ENCODE results near the gene MAPT. TPM values are rescaled to one million over a fixed set of nuclear protein-coding genes. Genes with fewer than 3 reads are reported as not detected.
A peak's percentile ranks its signal among the peaks of the same experiment; 100 is the strongest.

The MAPT gene
- total and polyA plus RNA-seq, 2 of the 13 experiments (the other 11 are each of a cell fraction or from before 2014, with no cell fraction given): 2.1 to 2.8 TPM

GRCh38 chr17:46003907-46004748, 109.8 kb downstream of the MAPT start (continued):
- TF ChIP-seq ZBTB43 (CRISPR knock-in tag; conservative IDR thresholded peaks at IDR 0.05) (peak; percentile 53), FOXA3 (CRISPR knock-in tag; IDR thresholded peaks at IDR 0.05) (0 out of 2 replicates have a peak, but pooled peaks have one; percentile 22), JUND (CRISPR knock-in tag; IDR thresholded peaks at IDR 0.05) (peak; percentile 51; the same call in 1 of the 2 replicates), SALL1 (CRISPR knock-in tag; IDR thresholded peaks at IDR 0.05) (peak; percentile 97), PRDM4 (CRISPR knock-in tag; IDR thresholded peaks at IDR 0.05; ENCODE audit: borderline replicate concordance) (no peak), TP53 (CRISPR knock-in tag; conservative IDR thresholded peaks at IDR 0.05) (no peak), CC2D1A (CRISPR knock-in tag; IDR thresholded peaks at IDR 0.05) (no peak), HNRNPLL (IDR thresholded peaks at IDR 0.05; ENCODE audit: low read depth, low read length, poor library complexity, severe bottlenecking) (no peak), ZNF792 (CRISPR knock-in tag; IDR thresholded peaks at IDR 0.05) (peak; percentile 23), ZNF746 (CRISPR knock-in tag; IDR thresholded peaks at IDR 0.05) (peak; percentile 87), ZBTB4 (CRISPR knock-in tag; IDR thresholded peaks at IDR 0.05; ENCODE audit: borderline replicate concordance) (0 out of 2 replicates have a peak, but pooled peaks have one; percentile 78), ASH2L (IDR thresholded peaks at IDR 0.05; ENCODE audit: insufficient read length, low read depth, low read length) (peak; percentile 68)
- TF ChIP-seq, protein P1, sequence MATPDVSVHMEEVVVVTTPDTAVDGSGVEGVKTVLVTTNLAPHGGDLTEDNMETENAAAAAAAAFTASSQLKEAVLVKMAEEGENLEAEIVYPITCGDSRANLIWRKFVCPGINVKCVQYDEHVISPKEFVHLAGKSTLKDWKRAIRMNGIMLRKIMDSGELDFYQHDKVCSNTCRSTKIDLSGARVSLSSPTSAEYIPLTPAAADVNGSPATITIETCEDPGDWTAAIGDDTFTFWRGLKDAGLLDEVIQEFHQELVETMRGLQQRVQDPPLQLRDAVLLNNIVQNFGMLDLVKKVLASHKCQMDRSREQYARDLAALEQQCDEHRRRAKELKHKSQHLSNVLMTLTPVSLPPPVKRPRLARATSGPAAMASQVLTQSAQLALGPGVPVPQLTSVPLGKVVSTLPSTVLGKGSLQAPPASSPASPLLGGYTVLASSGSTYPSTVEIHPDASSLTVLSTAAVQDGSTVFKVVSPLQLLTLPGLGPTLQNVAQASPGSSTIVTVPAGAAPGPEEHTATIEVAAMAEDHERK (CRISPR knock-in tag; IDR thresholded peaks at IDR 0.05; ENCODE audit: low read depth): no peak
- TF ChIP-seq, protein P2, sequence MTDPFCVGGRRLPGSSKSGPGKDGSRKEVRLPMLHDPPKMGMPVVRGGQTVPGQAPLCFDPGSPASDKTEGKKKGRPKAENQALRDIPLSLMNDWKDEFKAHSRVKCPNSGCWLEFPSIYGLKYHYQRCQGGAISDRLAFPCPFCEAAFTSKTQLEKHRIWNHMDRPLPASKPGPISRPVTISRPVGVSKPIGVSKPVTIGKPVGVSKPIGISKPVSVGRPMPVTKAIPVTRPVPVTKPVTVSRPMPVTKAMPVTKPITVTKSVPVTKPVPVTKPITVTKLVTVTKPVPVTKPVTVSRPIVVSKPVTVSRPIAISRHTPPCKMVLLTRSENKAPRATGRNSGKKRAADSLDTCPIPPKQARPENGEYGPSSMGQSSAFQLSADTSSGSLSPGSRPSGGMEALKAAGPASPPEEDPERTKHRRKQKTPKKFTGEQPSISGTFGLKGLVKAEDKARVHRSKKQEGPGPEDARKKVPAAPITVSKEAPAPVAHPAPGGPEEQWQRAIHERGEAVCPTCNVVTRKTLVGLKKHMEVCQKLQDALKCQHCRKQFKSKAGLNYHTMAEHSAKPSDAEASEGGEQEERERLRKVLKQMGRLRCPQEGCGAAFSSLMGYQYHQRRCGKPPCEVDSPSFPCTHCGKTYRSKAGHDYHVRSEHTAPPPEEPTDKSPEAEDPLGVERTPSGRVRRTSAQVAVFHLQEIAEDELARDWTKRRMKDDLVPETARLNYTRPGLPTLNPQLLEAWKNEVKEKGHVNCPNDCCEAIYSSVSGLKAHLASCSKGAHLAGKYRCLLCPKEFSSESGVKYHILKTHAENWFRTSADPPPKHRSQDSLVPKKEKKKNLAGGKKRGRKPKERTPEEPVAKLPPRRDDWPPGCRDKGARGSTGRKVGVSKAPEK (CRISPR knock-in tag; IDR thresholded peaks at IDR 0.05; ENCODE audit: borderline replicate concordance): peak; percentile 89; the same call in 1 of the 2 replicates
- TF ChIP-seq, protein P3, sequence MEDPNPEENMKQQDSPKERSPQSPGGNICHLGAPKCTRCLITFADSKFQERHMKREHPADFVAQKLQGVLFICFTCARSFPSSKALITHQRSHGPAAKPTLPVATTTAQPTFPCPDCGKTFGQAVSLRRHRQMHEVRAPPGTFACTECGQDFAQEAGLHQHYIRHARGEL (CRISPR knock-in tag; IDR thresholded peaks at IDR 0.05): no peak

Data from HepG2 (cell line).